GF-D8 (cell line): Measurements from ENCODE around the gene DYNLT4.
"Not testable (repeated sequence)": the region's sequence is repeated elsewhere in the genome, so short reads cannot be mapped to it uniquely, and the experiment has no call there.

Experiments
- DNase-seq: peaks from one replicate; lab custom pipeline; 2025; lab: John Stamatoyannopoulos, UW

The DYNLT4 gene, protein sequence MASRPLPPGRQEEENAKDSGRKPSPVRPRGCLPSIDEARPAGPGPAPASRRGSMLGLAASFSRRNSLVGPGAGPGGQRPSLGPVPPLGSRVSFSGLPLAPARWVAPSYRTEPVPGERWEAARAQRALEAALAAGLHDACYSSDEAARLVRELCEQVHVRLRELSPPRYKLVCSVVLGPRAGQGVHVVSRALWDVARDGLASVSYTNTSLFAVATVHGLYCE

DNA sequence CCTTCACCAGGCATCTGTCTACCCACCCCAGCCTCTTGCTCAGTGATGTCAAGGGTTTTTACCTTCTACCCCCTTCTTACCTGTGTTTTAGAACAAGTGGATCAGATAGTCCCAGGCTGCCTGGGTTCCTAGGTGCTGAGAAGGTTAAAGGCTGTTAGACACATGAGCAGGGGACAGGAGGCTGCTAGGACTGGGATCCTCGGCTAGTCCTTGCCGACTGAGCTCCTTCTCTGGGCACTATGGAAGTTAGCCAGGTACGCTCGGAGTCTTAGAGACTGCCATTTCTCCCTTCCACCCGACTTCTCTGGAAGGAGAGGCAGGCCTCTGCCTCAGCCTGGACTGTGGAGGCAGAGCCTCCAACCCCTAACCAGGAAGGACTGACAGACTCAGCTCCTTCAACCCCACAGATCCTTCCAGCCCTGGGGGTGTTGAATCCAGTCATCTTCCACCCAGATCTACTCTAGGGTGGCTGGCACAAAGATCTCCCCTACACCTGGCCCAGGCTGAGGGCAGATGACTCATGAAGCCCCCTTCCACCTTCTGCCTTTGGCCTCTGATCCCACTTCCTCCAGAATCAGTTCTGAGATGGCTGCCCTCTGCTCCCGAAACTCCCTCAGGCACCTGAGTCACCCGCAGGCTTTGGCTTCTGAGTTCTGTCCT, at the start of gene DYNLT4:
DYNLT4 (minus strand) TSS at position 648 of the 660 bp plus-strand sequence. CDS start 683 bp downstream, outside the sequence.
- DNase-seq = no peak

DNA sequence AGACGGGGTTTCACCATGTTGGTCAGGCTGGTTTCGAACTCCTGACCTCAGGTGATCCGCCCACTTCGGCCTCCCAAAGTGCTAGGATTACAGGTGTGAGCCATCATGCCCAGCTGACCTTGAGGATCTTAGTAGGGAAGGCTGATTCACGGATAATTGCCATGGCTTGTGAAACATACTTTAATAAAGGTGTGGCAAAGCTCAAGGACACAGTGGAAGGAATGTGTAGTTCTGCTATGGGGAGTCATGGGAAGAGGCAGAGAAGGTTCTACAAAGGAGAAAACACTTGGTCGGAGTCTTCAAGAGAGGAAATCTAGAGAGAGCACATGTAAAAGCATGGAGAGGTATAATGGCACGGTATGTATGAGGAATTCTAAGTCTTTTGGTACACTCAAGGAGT, 48.6 kb upstream of the DYNLT4 start:
- DNase-seq = no peak

DNA sequence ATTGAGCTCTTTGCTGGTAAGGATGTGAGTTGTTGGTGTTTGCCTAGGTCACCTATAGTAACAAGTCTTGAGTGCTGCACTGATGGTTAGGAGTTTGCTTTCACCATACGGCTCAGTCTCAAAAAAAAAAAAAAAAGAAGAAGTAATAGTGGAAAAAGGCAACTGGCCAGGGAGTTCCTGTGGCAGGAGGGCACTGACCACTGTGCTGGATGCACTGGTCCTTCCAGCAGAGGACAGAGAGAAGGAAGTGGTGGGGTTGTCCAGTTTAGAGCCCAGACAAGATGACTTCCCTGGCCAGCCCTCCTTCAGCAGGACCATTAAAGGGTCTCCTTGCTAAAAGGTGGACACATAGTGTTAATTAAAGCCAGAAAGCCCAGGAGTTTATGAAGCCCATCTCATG, 47.8 kb upstream of the DYNLT4 start:
- DNase-seq = no peak

DNA sequence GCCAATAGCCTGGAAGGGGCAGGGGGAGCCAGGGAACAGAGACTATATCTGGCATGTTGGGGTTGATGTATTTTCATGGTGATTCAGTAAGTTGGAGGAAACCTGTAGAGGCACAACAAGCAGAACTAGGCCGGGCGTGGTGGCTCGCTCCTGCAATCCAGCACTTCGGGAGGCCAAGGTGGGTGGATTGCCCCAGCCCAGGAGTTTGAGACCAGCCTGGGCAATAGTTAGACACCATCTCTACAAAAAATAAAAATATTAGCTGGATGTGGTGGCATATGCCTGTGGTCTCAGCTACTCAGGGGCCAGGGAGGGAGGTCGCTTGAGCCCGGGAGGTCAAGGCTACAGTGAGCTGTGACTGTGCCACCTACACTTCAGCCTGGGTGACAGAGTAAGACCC, 46.0 kb upstream of the DYNLT4 start:
- no peak for DNase-seq

DNA sequence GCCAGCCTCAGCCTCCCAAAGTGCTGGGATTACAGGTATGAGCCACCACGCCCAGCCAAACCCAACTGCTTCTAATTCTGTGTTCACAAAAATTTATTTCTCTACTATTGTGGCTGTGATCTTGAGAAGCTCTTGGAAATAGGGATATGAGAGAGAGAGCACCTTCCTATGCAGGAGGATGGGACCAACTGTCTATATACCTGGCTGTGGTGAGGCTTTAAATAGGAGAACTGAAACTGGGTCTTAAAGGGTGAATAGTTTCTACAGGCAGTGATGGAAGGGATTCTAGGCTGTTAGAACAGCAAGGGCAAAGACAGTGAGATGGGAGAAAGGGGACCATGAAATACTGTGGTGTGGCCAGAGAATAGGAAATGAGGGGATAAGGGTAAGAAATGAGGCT, 44.2 kb upstream of the DYNLT4 start:
- DNase-seq = no peak

DNA sequence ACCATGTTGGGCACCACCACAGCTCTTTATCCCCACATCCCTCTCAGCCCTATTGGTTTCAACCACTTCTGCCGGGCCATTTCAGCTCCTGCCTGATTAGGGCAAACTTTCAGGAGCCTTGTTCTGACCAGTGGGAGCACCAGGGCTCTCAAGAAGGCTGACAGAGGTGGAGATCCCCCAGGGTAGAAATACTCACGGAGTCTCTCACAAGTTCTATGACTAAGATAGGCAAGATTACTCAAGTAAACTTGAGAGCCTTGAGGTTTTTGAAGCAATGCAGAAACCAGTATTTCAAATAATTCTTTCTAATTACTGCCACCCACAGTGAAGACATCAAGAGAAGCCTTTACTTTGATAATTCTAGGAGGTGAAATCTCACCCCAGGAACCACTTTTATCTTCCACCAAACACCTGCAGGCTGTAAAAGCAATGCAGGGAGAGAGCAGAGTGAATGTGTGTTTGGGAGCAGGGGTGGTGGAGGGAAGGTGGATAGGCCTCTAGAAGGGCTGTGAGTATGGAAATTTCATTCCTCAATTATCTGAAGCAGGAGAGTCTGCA, 42.5 kb upstream of the DYNLT4 start:
- no peak for DNase-seq

DNA sequence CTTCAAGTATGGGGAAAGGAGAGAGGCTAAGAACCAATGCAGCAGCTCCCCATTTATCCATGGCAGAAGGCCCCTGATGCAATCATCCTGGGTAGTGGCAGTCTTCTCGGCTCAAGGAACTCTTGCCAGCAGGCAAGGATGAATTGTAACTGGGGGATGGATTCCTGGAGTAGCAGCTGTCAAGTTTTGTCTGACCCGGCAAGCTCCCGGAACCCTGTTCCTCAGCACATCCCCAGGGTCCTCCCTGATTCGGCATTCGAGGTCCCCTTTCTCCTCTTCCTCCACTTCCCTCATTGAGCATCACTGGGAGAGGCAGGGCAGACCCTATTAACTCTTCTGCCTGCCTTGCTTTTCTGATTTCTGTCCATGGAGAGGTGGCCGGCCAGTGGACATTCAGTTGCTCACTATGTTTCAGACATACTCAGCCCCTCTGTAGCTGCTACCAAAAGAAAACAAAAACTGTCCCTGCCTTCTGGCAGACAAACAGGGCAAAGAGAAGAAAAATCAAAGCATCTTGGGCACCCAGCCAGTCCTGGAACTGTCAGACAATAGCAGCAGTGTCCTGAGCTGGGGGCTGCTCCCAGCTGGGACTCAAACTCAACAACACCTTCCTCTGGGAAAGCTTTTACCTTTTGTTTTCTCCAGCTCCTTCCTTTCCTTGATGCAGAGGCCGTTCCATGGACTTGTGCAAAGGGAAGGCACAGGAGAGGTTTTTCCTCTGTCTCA, 41.5 kb upstream of the DYNLT4 start:
- DNase-seq = no peak

DNA sequence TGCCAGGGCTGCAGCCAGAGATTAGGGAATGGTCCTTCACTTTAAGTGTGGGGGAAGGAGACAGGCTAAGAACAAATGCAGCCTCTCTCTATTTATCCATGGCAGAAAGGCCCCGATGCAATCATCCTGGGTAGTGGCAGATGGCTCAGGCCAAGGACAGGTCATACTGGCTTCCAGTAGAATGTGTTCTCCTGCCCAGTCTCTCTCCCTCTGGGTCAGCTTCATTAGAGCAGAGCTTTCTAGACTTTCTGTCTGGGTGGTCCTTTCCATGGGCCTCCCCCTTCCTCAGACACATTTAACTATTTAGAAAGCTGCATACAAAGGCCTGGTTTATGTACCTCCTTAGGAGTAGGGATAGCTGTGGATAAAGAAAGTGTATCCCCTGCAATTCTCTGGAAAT, 40.7 kb upstream of the DYNLT4 start:
- no peak for DNase-seq

DNA sequence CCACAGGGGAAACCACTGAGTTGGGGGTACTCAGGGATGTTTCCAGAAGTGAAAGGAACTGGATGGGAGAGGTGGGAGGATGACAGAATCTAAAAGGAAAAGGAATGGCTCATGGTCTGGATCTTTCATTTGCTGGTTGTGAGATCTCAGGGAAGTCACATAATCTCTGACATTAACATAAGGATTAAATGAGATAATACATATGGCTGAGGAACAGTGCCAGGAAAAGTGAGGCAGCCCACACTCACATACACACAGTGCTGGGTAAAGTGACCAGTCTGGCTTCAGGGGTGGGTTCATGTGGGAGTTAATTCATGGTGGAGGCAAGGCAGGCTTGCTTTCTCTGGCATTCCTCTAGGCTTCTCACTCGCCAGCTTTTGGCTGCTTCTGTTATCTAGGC, 39.8 kb upstream of the DYNLT4 start:
- no peak for DNase-seq

DNA sequence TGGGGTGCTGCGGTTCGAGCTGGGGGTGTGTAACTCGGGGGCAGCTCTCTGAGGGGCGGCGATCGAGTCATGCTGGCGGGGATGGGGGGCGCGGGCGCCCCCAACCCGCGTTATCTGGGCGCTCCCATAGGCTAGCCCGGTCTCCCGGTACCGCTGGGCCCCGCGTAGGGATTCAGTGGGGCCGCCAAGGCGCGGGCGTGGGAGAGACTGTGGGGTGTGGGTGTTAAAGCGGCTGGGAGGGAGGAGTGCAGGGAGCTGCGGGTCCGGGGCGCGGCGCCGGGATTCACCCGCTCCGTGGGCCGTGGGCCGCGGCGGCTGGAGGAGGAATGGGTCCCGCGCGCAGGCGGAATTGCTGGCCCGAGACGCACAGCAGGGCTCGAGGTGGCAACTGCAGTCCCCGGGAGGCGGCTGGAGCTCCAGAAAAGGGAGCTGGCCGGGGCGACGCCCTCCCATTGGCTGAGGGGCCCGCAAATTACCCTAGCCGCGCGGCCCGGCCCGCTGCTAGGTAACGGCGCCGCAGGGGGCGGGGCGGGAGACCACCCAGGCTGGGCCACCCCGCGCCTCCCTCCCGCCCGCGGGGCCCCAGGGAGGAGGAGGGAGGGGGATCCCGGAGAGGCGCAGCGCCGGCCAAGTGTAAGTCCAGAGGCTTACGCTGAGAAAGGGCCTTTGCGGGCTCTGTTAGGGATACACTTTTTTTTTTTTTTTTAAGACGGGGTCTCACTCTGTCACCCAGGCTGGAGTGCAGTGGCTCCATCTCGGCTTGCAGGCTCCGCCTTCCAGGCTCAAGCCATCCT, 35.9 kb upstream of the DYNLT4 start, which contains the start of gene PTCH2:
PTCH2 (minus strand) TSS at position 392 of the 794 bp plus-strand sequence; CDS start at position 71, 321 bp downstream.
- DNase-seq = no peak

DNA sequence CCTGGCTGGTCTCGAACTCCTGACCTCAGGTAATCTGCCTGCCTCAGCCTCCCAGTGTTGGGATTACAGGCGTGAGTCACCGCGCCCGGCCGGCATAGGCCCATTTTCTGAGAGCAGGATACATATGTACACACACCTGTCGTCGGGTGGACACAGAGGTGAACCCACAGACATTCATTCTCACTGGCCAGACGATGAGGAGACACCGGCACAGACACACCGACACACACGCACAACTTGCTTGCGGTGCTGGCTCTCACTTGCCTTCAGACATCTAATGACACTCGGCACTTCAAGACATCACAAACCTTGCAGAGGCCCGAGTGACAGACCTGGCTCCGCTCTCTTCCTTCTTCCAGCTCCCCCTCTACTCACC, 35.3 kb upstream of the DYNLT4 start:
- no peak for DNase-seq

DNA sequence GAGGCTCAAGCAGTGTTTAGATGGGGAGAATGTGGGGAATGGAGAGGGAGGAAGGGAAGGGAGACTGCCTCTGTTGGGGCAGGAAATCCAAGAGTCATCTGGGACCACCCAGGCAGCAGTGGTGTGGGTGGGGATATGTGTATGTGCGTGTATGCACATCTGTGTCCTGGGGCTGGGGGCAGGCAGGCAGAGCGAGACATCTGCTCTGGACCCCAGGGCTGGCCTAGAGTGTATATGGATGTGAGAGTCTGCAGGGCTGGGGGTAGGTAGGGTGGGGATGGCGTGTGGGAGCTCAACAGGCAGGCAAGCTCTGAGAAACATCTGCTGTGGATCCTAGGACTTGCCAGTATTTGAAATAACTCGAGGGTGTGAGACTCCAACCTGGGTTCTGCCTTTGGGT, 32.4 kb upstream of the DYNLT4 start:
- DNase-seq = no peak

DNA sequence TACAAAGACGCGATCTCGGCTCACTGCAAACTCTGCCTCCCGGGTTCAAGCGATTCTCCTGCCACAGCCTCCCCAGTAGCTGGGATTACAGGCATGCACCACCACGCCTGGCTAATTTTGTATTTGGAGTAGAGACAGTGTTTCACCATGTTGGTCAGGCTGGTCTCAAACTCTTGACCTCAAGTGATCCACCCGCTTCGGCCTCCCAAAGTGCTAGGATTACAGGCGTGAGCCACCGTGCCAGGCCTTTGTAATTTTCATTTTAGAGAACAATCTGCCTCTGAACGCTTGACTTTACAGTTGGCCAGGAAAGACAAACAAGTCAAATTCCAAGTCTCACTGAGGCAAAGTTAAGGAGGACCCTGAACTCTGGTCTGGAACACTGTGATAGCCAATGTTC, 31.1 kb upstream of the DYNLT4 start:
- DNase-seq = not testable (repeated sequence)

DNA sequence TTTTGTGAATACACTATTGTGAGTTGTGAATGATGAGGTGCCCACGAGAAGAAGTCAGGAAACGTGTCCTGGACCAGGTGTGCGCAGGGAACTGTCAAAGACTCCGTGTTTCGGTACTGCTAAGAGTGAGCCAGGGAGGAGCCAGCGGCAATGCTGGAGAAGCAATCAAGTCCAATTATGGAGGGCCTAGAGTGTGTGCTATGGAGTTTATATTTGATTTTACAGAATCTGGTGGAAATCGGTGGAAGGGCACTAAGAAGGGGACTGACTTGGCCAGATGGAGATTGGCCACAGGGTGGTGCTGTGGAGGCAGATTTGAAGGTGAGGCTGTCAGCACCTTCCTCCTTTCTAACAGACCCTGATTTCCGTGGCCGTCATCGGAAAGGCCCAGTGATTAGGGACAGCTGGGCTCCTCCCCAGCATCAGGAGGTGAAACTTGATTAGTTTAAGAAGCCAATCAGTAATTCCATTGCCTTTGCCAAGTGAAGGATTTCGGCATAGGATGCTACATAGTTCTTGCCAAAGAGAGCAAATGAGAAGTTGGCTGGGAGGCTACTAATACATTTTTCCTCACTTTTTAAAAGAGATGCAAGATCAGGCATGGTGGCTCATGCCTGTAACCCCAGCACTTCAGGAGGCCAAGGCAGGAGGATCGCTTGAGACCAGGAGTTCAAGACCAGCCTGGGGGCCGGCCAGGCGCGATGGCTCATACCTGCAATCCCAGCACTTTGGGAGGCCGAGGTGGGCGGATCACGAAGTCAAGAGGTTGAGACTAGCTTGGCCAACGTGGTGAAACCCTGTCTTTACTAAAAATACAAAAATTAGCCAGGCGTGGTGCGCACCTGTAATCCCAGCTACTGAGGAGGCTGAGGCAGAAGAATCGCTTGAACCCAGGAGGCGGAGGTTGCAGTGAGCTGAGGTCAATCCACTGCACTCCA, 28.9 kb upstream of the DYNLT4 start:
- DNase-seq = peak; percentile 26

DNA sequence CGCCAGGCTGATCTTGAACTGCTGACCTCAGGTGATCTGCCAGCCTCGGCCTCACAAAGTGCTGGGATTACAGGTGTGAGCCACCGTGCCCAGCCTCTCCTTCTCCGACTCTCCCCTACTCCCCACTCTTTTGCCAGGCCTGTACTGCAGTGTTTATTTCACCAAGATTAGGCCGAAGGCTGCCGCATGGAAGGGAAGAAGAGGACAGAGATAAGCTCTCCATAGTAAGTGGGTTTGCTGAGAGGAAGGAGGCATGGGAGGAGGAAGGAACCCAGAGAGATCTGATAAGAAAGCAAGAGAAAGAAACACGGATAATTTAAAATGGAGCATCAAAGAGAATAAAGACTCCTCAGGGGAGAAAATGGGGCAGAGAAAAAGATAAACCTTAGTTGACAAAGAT, 27.2 kb upstream of the DYNLT4 start:
- DNase-seq = peak; percentile 22

DNA sequence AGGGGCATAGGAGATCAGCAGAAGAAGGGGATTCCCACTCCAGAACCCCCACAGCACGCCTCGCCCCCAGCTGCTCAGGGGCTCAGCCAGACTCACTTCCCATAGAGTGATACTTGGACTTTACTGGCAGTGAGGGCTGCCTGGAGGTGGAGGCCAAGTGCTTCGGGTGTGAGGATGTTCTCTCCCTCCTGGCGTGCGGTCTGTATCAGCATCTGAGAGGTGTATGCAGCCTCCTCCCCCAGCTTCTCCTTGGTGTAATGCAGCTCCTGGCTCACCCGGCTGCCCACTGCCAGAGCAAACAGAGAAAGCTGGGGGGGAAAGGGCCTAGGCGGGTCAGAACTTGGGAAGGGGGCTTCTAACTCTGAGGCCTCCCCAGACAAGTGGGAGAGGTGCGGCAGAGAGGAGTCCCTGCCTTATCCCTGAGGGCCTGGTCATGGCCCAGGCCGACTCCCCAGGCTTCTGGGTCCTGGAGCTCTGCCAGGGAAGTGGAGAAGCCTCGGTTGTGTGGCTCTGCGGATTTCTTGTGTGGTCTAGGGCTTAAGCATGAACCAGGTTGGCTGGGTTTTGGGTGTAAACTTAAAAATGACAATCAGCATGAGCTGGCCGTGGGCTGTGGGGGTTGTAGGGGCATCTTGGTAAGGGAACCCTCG, 25.0 kb upstream of the DYNLT4 start:
- no peak for DNase-seq

DNA sequence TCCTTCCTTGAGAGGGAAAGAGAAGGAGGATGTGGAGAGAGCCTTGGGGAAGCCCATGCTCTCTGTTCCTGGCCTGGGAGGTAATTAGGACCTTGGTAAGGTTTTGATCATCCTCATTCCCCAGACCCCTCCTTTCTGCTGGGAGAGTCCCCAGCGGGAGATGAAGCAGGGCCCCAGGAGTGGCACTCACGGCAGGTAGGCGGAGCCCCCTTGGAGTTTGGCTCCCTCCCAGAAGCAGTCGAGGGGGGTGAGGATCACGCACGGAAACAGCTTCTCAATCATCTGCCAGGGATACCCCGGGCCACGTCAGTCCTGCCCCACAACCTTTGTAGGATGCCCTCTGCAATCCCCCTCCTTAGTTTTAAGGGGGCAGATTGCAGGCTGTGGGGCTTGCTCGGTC, 24.4 kb upstream of the DYNLT4 start:
- DNase-seq = no peak

DNA sequence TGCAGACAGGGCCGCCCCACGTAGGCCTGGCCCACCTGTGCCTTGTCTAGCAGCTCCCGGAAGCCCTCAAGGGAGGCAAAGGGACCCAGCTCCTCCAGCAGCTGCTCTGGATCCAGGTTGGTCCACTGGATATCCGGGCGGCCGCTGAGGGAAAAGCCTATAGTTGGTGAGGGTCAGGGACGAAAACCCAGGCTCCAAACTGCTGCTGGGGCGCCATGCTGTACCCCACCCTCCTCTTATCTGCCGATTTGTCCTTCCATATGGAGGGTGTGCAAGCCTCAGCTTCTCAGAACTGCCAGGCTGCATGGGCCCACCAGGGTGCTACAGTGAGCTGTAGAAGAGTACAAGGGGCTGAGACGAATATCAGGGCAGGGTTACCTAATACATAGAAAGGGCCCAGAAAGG, 23.8 kb upstream of the DYNLT4 start:
- DNase-seq = no peak

DNA sequence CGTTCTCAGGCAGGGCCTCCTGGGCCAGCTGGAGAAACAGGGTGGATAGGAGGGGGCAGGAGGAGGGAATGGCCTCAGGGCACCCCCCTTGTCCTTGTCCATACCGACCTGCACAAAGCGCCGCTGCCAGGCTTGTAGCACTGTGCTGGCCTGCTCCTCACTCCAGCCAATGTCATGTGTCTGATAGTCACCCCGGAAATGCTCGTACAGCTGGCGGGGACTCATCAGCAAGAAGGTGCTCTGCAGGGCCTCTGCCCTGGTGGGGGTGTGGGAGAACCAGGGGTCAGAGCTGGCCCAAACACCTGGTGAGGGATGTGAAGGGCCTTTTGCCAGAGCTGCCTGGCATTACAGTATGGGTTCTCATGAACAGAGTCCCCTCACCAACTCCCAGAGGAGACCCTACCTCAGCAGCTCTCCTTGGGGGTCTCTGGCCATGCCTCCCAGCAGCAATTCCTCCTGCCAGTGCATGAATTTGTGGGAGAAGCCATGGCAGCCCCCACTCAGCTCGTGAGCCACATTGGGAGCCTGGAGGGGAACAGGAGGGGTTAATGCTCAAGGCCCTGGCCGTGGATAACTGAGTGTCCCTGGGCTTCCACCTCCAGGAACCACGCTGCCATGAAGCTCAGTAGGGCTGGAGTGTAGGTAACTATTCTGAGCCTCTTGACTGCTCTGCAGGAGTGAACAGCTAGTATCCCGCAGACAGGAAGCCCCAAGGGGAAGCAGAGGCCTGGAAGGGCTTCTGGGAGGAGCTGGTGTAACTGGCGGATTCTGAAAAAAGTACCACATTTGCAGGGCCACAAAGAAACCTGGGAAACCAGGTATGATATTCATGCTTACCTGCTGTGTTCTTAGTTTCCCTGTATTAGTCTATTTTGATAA, 22.6 kb upstream of the DYNLT4 start:
- peak; percentile 18 for DNase-seq
